DMS53 treated with DMSO at 0.1 percent for 48 hours (cell line): ENCODE measurements around the gene RBBP8NL.

Experiments
- DNase-seq: peaks from one replicate; lab custom pipeline; 2025; ENCODE audit not compliant: unreplicated experiment; lab: John Stamatoyannopoulos, UW

Gene RBBP8NL

GRCh38 chr20:62423326-62423706 is 4.0 kb downstream of the RBBP8NL start:
- DNase-seq = no peak

- DNase-seq = no peak
Observed at GRCh38 chr20:62422636-62423325, 4.6 kb downstream of the RBBP8NL start.

- DNase-seq = no peak
Observed at GRCh38 chr20:62421716-62421990, 5.7 kb downstream of the RBBP8NL start.

GRCh38 chr20:62420846-62421715 is 6.3 kb downstream of the RBBP8NL start:
- DNase-seq = no peak

- DNase-seq = no peak
Observed at GRCh38 chr20:62419759-62420158, 7.6 kb downstream of the RBBP8NL start.

- no peak for DNase-seq
Observed at GRCh38 chr20:62418709-62419487, 8.4 kb downstream of the RBBP8NL start.

- no peak for DNase-seq
Observed at GRCh38 chr20:62417981-62418708, 9.2 kb downstream of the RBBP8NL start.

GRCh38 chr20:62416651-62417637 is 10.4 kb downstream of the RBBP8NL start:
- no peak for DNase-seq

- DNase-seq = no peak
Observed at GRCh38 chr20:62415354-62416111, 11.8 kb downstream of the RBBP8NL start.

GRCh38 chr20:62413896-62414481 is 13.3 kb downstream of the RBBP8NL start:
- DNase-seq = no peak

GRCh38 chr20:62413025-62413570 is 14.2 kb downstream of the RBBP8NL start:
- no peak for DNase-seq

GRCh38 chr20:62412194-62413024 is 14.9 kb downstream of the RBBP8NL start:
- DNase-seq = no peak

- no peak for DNase-seq
Observed at GRCh38 chr20:62411479-62412193, 15.7 kb downstream of the RBBP8NL start.

- DNase-seq = no peak
Observed at GRCh38 chr20:62410746-62411478, 16.4 kb downstream of the RBBP8NL start.

GRCh38 chr20:62409931-62410745 is 17.2 kb downstream of the RBBP8NL start:
- DNase-seq = peak; percentile 58
